Testis (tissue), 2 donors: ENCODE measurements around the gene EPHA4.

Experiments used
- CTCF ChIP-seq, 3 experiments: fragments of 450-650 bp in 2 of 3; fragments of 200-600 bp in 1 of 3; sonication (generic) in 1 of 3; IDR thresholded peaks; one replicate each; pipeline ENCODE4 v1.5.1; 2016 to 2019; ENCODE audit warnings: antibody characterized with exemption in 3 of 3, mild to moderate bottlenecking in 2 of 3, moderate library complexity in 1 of 3
- POLR2A ChIP-seq: fragments of 450-650 bp; IDR thresholded peaks from one replicate; pipeline ENCODE4 v1.6.1; 2017; ENCODE audit warnings: antibody characterized with exemption, mild to moderate bottlenecking, moderate library complexity

DNA sequence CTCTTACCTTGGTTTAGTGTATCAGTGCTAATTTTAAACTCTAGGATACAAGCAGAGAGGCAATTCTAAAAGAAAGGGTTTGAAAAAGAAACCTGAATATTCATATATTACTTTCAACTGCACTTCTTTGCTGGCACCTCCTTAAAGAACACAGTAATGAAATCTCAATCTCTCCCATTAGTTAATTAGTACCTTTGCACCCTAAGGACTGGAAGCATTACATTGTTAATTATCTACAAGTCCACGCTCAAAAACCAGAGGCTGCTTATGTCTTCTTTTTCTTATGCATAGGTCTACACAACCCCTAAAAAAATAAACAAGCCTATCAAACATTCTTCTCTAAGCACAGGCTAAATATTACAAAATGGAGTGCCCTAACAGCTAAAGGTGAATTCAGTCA, 20.2 kb downstream of the EPHA4 start:
- TF ChIP-seq POLR2A, result no peak
- TF ChIP-seq CTCF (IDR thresholded peaks at IDR 0.05), result no peak
